HG02970 (cell line): ENCODE results near the gene SET.

ENCODE experiments used
- ATAC-seq: cut with Tn5 transposase; IDR thresholded peaks from one replicate; pipeline ENCODE4 v1.9.1; 2021; ENCODE audit warnings: mild to moderate bottlenecking, moderate library complexity, moderate number of reproducible peaks; ENCODE audit not compliant: unreplicated experiment, low FRiP score

Gene SET

DNA sequence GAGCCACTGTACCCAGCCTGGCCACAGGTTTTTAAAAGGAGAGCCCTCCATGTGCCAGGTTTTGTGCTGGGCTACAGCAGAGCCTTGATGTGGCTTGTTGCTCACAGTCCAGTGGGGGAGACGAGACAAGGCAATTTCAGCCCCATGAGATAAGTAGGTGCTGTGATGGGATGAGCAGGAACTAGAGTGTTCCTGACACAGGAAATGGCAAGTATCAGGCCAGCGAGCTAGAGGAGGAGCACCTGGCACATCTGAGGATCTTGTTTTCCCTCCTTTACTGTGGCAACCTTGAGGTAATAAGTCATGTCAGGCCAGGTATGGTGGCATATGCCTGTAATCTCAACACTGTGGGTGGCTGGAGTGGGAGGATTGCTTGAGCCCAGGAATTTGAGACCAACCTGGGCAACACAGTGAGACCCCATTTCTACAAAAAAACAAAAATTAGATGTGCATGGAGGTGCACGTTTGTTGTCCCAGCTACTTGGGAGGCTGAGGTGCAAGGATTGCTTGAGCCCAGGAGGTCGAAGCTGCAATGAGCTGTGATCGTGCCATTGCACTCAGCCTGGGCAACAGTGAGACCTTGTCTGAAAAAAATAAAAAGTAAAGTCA is 38.7 kb downstream of the SET start:
- ATAC-seq = no peak

DNA sequence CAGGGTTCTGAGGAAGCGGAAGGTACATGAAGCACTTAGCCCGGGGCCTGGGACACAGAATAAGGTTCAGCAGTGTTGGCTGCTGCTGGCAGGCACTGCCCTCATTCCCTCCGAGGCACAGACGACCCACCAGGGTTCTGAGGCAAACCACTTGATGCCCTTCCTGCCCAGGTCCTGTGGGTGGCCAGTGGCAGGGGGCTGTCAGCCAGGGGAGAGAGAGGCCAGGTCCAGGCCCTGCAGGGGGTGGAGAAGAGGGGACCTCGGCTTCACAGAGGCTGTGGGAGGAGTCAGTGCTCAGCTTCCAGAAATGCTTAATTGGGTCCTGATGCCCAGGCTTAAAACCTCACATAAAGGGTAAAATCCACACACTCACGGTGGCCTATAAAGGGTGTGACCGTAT is 39.3 kb downstream of the SET start:
- ATAC-seq = no peak

DNA sequence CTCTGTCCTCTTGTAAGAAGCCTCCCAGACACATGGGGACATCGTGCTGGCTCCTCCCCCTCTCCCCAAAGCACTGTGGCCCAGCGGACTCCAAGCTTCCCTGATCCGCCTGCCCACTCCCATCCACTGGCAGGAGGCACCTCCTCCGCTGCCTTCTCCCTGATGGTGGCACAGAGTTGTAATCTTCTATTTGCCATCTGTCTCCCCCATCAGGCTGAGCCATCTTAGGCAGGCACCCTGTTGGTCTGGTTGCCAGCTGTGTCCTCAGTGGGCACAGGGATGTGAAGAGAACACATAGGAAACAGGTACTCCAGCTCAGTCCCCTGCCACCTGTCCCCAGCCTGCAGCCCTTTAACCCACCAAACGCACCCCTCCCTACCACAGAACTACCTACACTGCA is 40.3 kb downstream of the SET start:
- no peak for ATAC-seq

DNA sequence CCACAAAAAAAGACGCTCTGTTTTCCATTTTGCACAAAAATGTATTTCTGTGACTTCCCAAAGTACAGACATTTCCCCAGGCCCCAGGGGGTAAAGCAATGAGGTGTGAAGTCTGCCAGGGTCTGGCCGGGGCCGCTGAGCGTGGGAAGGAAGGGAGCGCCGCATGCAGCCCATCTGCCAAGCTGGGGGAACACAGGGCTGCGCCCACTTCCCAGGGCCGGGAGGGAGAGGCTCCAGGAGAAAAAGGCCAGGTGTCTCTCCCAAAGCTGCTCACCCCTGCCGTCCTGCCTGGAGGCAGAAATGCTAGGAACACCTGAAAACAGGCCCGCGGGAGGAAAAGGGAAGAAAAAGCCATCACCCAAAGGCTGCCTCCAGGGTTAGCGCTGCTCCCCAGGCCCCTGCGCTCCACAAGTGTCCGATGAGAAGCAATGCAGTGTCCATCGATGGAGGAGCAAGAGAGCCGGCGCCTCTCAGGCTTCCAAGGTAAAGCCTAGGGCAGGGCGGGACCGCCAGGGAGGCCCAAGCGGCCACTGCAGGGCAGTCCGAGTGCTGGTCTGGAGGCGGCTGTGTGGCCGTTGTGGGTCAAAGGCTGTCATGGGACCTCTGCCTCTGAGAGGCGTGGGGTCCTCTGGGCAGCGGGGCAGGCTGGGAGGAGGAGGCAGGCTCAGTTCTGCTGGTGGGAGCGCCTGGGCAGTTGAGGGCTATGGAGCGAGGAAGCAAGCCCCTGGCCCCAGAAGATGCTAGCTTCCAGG is 40.9 kb downstream of the SET start:
- no peak for ATAC-seq

- no peak for ATAC-seq
Measured at GRCh38 chr9:128731093-128731492, 42.1 kb downstream of the SET start.

DNA sequence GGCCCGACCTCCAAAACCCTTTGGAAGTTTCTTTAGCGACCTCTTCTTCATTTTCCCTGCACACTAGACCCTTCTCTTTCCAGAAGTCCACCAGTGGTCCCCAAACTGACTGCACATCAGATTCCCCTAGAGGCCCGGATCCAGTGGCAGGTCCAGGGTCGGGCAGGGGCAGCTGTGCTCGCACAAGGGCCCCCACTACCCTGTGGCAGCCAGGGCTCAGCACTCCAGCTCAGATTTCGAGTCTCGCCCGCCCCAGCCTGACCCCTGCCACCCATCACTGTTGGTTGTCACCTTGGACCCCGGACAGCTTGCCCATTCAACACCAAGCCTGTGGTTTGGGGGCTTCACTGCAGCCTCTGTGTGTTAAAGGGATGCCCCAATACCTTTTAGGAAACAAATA is 42.7 kb downstream of the SET start:
- no peak for ATAC-seq

DNA sequence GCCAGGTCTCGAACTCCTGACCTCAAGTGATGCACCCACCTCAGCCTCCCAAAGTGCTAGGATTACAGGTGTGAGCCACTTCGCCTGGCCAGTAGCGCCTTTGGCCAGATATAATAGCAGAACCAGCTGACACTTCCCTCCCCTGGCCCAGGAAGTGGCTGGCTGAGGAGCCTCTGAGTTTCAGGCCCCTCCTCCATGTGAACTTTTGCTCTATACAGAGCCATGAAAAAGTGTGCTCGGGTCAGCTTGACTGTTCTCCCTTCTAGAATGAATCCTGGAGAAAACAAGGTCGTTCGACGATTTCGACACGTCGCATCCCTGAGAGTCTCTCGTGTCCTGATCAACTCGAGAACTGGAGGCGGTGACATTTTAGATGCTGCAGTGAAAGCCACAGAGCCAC is 43.6 kb downstream of the SET start:
- no peak for ATAC-seq

DNA sequence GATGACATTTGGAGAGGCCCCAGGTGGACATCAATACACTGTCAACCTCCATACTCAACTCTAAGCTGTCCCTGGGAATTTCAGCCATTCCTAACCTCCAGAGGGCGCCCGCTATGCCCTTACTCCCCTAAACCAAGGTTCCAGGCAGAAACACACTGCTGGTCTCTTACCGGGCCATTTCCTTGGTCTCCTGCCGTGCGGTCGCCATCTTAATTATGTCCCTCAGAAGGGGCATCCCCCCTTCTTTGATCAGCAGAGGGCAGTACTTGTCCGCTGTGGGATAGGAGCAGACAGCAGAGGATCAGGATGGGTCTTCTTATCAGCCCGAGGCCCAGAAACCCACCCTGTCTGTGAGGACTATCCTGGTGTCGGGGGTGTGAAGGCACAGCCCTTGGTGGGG is 44.2 kb downstream of the SET start:
- no peak for ATAC-seq

DNA sequence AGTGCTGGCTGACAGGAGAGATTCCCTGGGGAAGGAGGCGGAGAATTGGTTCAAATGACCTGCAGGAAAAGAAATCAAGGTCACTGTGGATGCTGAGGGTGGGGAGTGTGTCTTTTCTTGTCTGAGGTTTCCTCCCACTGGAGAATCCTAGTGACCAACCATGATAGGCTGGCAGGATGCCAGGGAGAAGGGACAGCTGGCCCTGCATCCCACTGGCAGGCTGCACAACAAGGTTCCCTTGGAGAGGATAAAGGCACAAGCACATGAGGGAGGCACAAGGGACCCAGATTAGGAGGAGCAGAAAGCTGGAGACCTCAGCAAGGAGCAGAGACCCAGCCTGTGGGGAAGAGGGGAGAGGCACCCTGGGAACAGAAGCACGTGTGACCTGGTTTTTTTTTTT is 46.4 kb downstream of the SET start:
- ATAC-seq = no peak

GRCh38 chr9:128742401-128742800 is 53.4 kb downstream of the SET start:
- no peak for ATAC-seq

- no peak for ATAC-seq
Measured at GRCh38 chr9:128743421-128743820, 54.4 kb downstream of the SET start.
